Measurements from ENCODE around the gene FN1.

Gene FN1

GRCh38 chr2:215431778-215432758, 3.8 kb downstream of the FN1 start:
- TF ChIP-seq CEBPB (IDR thresholded peaks at IDR 0.05) (no peak), MAX (IDR thresholded peaks at IDR 0.05) (no peak), TAF1 (IDR thresholded peaks at IDR 0.05; ENCODE audit: low read depth) (no peak), EGR1 (IDR thresholded peaks at IDR 0.05) (no peak), YY1 (IDR thresholded peaks at IDR 0.05; ENCODE audit: low read depth) (no peak), TCF12 (IDR thresholded peaks at IDR 0.05; ENCODE audit: low read depth) (no peak), USF1 (IDR thresholded peaks at IDR 0.05) (no peak), ZBTB7A (IDR thresholded peaks at IDR 0.05; ENCODE audit: low read depth) (no peak), RAD21 (IDR thresholded peaks at IDR 0.05; ENCODE audit: low read depth) (no peak), NFIC (IDR thresholded peaks at IDR 0.05) (no peak), TEAD4 (IDR thresholded peaks at IDR 0.05) (no peak)

GRCh38 chr2:215431290-215431689, 4.6 kb downstream of the FN1 start:
- TF ChIP-seq YY1 (IDR thresholded peaks at IDR 0.05; ENCODE audit: low read depth) (no peak), RAD21 (IDR thresholded peaks at IDR 0.05; ENCODE audit: low read depth) (no peak), EGR1 (IDR thresholded peaks at IDR 0.05) (no peak), ZBTB7A (IDR thresholded peaks at IDR 0.05; ENCODE audit: low read depth) (no peak), EP300 (IDR thresholded peaks at IDR 0.05; ENCODE audit: borderline replicate concordance) (no peak), CEBPB (IDR thresholded peaks at IDR 0.05) (no peak), TEAD4 (IDR thresholded peaks at IDR 0.05) (no peak), REST (IDR thresholded peaks at IDR 0.05; ENCODE audit: low read depth) (no peak), MAX (IDR thresholded peaks at IDR 0.05) (no peak), FOXM1 (IDR thresholded peaks at IDR 0.05; ENCODE audit: borderline replicate concordance, low read depth) (no peak), TCF12 (IDR thresholded peaks at IDR 0.05; ENCODE audit: low read depth) (no peak), NFIC (IDR thresholded peaks at IDR 0.05) (no peak), CREB1 (IDR thresholded peaks at IDR 0.05; ENCODE audit: low read depth) (no peak), TAF1 (IDR thresholded peaks at IDR 0.05; ENCODE audit: low read depth) (no peak), USF1 (IDR thresholded peaks at IDR 0.05) (no peak)

GRCh38 chr2:215430528-215431187, 5.2 kb downstream of the FN1 start:
- no peak for TF ChIP-seq REST (IDR thresholded peaks at IDR 0.05; ENCODE audit: low read depth)
- no peak for TF ChIP-seq CREB1 (IDR thresholded peaks at IDR 0.05; ENCODE audit: low read depth)
- TF ChIP-seq NFIC (IDR thresholded peaks at IDR 0.05), result no peak
- no peak for TF ChIP-seq TEAD4 (IDR thresholded peaks at IDR 0.05)
- TF ChIP-seq TCF12 (IDR thresholded peaks at IDR 0.05; ENCODE audit: low read depth), result no peak
- TF ChIP-seq RAD21 (IDR thresholded peaks at IDR 0.05; ENCODE audit: low read depth), result no peak
- TF ChIP-seq EP300 (IDR thresholded peaks at IDR 0.05; ENCODE audit: borderline replicate concordance), result no peak
- TF ChIP-seq ZBTB7A (IDR thresholded peaks at IDR 0.05; ENCODE audit: low read depth), result no peak
- no peak for TF ChIP-seq USF1 (IDR thresholded peaks at IDR 0.05)
- TF ChIP-seq FOXM1 (IDR thresholded peaks at IDR 0.05; ENCODE audit: borderline replicate concordance, low read depth), result no peak
- no peak for TF ChIP-seq YY1 (IDR thresholded peaks at IDR 0.05; ENCODE audit: low read depth)
- TF ChIP-seq TAF1 (IDR thresholded peaks at IDR 0.05; ENCODE audit: low read depth), result no peak
- TF ChIP-seq MAX (IDR thresholded peaks at IDR 0.05), result no peak
- TF ChIP-seq CEBPB (IDR thresholded peaks at IDR 0.05), result no peak
- TF ChIP-seq EGR1 (IDR thresholded peaks at IDR 0.05), result no peak

GRCh38 chr2:215429424-215429823, 6.4 kb downstream of the FN1 start:
- TF ChIP-seq EP300 (IDR thresholded peaks at IDR 0.05; ENCODE audit: borderline replicate concordance), result no peak

Measured in Ishikawa (cell line).